Cardiac muscle cell (in vitro differentiated cells and primary cell): ENCODE measurements around the gene FTL. TPM values are rescaled to one million over a fixed set of nuclear protein-coding genes. Genes with fewer than 3 reads are reported as not detected.

Experiments
- DNase-seq, 2 donors: peaks; one replicate each; pipeline versions ENCODE4 v3.0.0 to v3.0.0-alpha.2; 2010 to 2017; ENCODE audit warnings: low read depth in 1 of 2, low spot score in 1 of 2
- H3K27ac ChIP-seq: fragments of 200-600 bp; sonication (generic); 2 replicates; pipeline ENCODE4 v1.5.1; 2016
- H3K27me3 ChIP-seq: fragments of 200-600 bp; sonication (generic); 2 replicates; pipeline ENCODE4 v1.6.0; 2016; ENCODE audit warnings: control low read depth
- H3K36me3 ChIP-seq: fragments of 200-600 bp; sonication (generic); 2 replicates; pipeline ENCODE4 v1.5.1; 2016; ENCODE audit warnings: control low read depth
- H3K4me1 ChIP-seq: fragments of 200-600 bp; sonication (generic); 2 replicates; pipeline ENCODE4 v1.8.1; 2017; ENCODE audit warnings: low read depth, mild to moderate bottlenecking, mixed run types
- H3K4me3 ChIP-seq: fragments of 200-600 bp; sonication (generic); 2 replicates; pipeline ENCODE4 v1.5.1; 2016; ENCODE audit warnings: mild to moderate bottlenecking
- H3K9me3 ChIP-seq: fragments of 200-600 bp; sonication (generic); 2 replicates; pipeline ENCODE4 v1.5.1; 2017; ENCODE audit warnings: low read depth, mild to moderate bottlenecking, control low read depth
- polyA plus RNA-seq: library from polyadenylated mRNA; unstranded; fragments of >200 nt; fragmentation: Nextera tagmentation; extraction: Ambion mirVana; gene quantifications from 2 replicates; pipeline ENCODE4 v1.2.1, GENCODE V29; 2016
- total RNA-seq: library from RNA; depleted of rRNA; stranded (reverse); fragments of >200 nt; gene quantifications from 2 replicates; pipeline ENCODE4 v1.2.3, GENCODE V29; 2016
- TF ChIP-seq, protein P1 (sequence below): IDR thresholded peaks from 2 replicates; pipeline ENCODE4 v1.5.1; 2012; ENCODE audit warnings: low read depth, mild to moderate bottlenecking, low read length

Gene FTL
- total and polyA plus RNA-seq, 2 experiments from 2014 or later = 760 to 1,335 TPM

- Histone ChIP-seq H3K4me3 (peak within 1 kb of the TSS; percentile 70), H3K9me3 (no peaks in the 10 kb centered on the region), H3K36me3 (no peaks in the 10 kb centered on the region), H3K27ac (peak within 1 kb of the TSS; percentile 83), H3K27me3 (no peaks in the 10 kb centered on the region), H3K4me1 (no peaks in the 10 kb centered on the region)
- peak; percentile 98 to 99 for DNase-seq
- TF ChIP-seq, protein P1, sequence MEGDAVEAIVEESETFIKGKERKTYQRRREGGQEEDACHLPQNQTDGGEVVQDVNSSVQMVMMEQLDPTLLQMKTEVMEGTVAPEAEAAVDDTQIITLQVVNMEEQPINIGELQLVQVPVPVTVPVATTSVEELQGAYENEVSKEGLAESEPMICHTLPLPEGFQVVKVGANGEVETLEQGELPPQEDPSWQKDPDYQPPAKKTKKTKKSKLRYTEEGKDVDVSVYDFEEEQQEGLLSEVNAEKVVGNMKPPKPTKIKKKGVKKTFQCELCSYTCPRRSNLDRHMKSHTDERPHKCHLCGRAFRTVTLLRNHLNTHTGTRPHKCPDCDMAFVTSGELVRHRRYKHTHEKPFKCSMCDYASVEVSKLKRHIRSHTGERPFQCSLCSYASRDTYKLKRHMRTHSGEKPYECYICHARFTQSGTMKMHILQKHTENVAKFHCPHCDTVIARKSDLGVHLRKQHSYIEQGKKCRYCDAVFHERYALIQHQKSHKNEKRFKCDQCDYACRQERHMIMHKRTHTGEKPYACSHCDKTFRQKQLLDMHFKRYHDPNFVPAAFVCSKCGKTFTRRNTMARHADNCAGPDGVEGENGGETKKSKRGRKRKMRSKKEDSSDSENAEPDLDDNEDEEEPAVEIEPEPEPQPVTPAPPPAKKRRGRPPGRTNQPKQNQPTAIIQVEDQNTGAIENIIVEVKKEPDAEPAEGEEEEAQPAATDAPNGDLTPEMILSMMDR = no peak
Observed at GRCh38 chr19:48954595-48955307, 10.4 kb upstream of the FTL start, which contains the start of gene BAX. Gene BAX, plus strand, starts transcription at chr19:48954875. Its CDS starts 54 bp downstream, at chr19:48954929.

- TF ChIP-seq, protein P1 = no peak
- no peaks in the 10 kb centered on the region for H3K9me3 ChIP-seq
- no peaks in the 10 kb centered on the region for H3K36me3 ChIP-seq
- no peaks in the 10 kb centered on the region for H3K4me1 ChIP-seq
- peak overlapping the region; percentile 70 for H3K4me3 ChIP-seq
- peak overlapping the region; percentile 83 for H3K27ac ChIP-seq
- DNase-seq = no peak
- H3K27me3 ChIP-seq = no peaks in the 10 kb centered on the region
Observed at GRCh38 chr19:48955308-48955958, 9.7 kb upstream of the FTL start.

GRCh38 chr19:48958006-48958405 is 7.1 kb upstream of the FTL start:
- no peak for DNase-seq
- Histone ChIP-seq H3K9me3 (no peaks in the 10 kb centered on the region), H3K4me1 (no peaks in the 10 kb centered on the region), H3K4me3 (no peak overlapping the region), H3K27me3 (no peaks in the 10 kb centered on the region), H3K27ac (no peak overlapping the region), H3K36me3 (no peaks in the 10 kb centered on the region)
- TF ChIP-seq, protein P1 = no peak

DNA sequence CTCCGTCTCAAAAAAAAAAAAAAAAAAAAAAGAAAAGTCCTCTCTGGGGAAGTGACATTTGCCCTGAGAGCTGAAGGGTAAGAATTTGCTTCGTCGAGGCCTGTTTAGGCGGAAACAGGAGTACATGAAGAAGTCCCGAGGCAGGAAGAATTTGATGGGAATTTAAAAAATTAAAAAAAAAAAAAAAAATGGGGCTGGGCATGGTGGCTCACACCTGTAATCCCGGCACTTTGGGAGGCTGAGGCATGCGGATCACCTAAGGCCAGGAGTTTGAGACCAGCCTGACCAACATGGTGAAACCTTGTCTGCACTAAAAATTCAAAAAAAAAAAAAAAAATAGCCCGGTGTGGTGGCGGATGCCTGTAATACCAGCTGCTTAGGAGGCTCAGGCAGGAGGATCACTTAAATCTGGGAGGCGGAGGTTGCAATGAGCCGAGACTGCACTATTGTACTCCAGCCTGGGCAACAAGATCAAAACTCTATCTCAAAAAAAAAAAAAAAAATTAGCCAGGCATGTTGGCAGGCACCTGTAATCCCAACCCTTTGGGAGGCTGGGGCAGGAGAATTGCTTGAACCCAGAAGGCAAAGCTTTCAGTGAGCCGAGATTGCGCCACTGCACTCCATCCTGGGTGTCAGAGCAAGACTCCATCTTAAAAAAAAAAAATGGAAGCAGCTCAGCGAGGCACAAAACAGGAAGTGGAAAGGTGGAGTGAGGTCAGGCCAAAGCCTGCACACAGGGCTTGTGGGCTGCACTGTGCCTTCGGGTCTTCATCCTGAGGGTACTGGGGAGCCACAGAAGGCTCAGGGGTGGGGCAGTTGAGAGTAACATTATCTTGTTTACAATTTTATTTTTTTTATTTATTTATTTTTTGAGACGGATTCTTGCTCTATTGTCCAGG is 5.5 kb upstream of the FTL start:
- H3K36me3 ChIP-seq = no peaks in the 10 kb centered on the region
- no peak for DNase-seq
- peaks cover 14% of the 10 kb centered on the region for H3K4me1 ChIP-seq
- no peak overlapping the region for H3K27ac ChIP-seq
- TF ChIP-seq, protein P1 = no peak
- no peaks in the 10 kb centered on the region for H3K9me3 ChIP-seq
- H3K4me3 ChIP-seq = no peak overlapping the region
- no peaks in the 10 kb centered on the region for H3K27me3 ChIP-seq

DNA sequence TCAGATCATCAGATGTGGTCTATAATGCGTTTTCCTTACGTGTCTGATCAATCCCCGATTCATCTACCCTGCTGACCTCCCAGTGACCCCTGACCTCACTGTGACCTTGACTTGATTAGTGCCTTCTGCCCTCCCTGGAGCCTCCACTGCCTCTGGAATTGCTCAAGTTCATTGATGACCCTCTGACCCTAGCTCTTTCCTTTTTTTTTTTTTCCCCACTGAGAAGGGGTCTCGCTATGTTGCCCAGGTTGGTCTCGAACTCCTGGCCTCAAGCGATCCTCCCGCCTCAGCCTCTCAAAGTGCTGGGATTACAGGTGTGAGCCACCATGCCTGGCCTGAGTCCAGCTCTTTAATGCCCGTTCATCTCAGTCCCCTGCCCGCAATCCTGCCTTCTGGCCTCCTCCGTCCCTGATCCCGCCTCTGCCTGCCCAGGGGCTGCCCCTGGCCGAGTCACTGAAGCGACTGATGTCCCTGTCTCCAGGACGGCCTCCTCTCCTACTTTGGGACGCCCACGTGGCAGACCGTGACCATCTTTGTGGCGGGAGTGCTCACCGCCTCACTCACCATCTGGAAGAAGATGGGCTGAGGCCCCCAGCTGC is 4.0 kb upstream of the FTL start:
- no peak for DNase-seq
- peaks cover 17% of the 10 kb centered on the region for H3K4me1 ChIP-seq
- H3K9me3 ChIP-seq = no peaks in the 10 kb centered on the region
- peak overlapping the region; percentile 82 for H3K27ac ChIP-seq
- no peaks in the 10 kb centered on the region for H3K27me3 ChIP-seq
- no peak overlapping the region for H3K4me3 ChIP-seq
- TF ChIP-seq, protein P1 = no peak
- no peaks in the 10 kb centered on the region for H3K36me3 ChIP-seq
